ENCODE results near the gene BSG. TPM values are rescaled to one million over a fixed set of nuclear protein-coding genes. Genes with fewer than 3 reads are reported as not detected.

BSG gene
- polyA plus RNA-seq, 1 donor from 2014 or later, result 209 TPM

DNA sequence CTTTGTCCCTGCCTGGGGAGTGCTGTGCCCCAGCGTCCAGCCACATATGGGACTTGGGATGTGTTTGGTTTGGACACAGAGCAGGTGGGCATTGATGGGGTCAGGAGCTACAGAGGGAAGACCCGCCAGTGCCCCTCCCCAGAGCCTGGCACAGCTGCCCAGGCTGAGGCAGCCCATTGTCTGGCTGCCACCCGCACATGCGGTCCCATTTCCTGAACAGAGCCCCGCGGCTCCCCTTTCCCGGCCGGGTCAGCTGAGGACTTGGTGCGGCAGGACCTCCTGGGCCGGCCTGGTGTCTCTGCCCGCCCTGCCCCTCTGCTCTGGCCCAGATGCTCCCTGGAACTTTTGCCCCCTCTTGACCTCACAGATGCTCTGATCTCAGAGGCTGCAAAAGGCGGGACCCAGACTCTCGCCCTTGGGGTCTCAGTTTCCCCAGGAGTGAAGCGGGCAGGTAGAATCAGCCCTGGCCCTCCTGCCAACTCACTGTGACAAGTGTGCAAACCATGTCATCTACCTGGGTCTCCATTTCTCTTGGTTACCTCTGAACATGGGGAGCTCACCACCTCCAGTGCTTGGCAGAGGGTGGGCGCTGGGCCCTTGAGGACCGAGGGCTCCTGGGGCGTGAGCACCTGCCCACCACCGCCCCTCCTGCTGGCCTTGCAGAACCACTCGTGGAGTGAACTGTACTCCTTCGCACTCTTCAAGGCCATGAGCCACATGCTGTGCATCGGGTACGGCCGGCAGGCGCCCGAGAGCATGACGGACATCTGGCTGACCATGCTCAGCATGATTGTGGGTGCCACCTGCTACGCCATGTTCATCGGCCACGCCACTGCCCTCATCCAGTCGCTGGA, 35.1 kb downstream of the BSG start:
- TF ChIP-seq EP300 (conservative IDR thresholded peaks at IDR 0.05; ENCODE audit: poor library complexity, severe bottlenecking), result no peak
- TF ChIP-seq REST (IDR thresholded peaks at IDR 0.05; ENCODE audit: borderline replicate concordance), result no peak
- H3K27ac ChIP-seq (ENCODE audit: low read length), result no peak overlapping the region

GRCh38 chr19:608155-609003, 36.0 kb downstream of the BSG start:
- Histone ChIP-seq H4K20me1 (ENCODE audit: insufficient read depth) (no peaks in the 10 kb centered on the region), H3K9ac (ENCODE audit: low read length) (no peak overlapping the region), H3K4me2 (ENCODE audit: low read length) (no peak overlapping the region), H3K4me3 (ENCODE audit: low read length) (no peak overlapping the region), H3K9me3 (ENCODE audit: low read length) (no peaks in the 10 kb centered on the region), H3K36me3 (ENCODE audit: insufficient read depth, low read length) (no peaks in the 10 kb centered on the region), H3K79me2 (replicated peaks; ENCODE audit: insufficient read depth, low read length) (no peaks in the 10 kb centered on the region), H3K27ac (ENCODE audit: low read length) (no peak overlapping the region), H3K9me2 (ENCODE audit: insufficient read depth, low read length) (no peaks in the 10 kb centered on the region), H3K27me3 (ENCODE audit: insufficient read depth, low read depth, low read length) (no peaks in the 10 kb centered on the region), H3F3A (ENCODE audit: insufficient read depth, low read length, poor library complexity, severe bottlenecking) (no peaks in the 10 kb centered on the region), H2AFZ (ENCODE audit: low read depth, low read length) (no peak overlapping the region)
- TF ChIP-seq RAD21 (conservative IDR thresholded peaks at IDR 0.05), result no peak
- TF ChIP-seq TAF1 (IDR thresholded peaks at IDR 0.05; ENCODE audit: low read depth), result no peak
- no peak for TF ChIP-seq POLR2AphosphoS5 (IDR thresholded peaks at IDR 0.05)
- TF ChIP-seq EP300 (conservative IDR thresholded peaks at IDR 0.05; ENCODE audit: poor library complexity, severe bottlenecking), result no peak
- no peak for TF ChIP-seq MXI1 (conservative IDR thresholded peaks at IDR 0.05; ENCODE audit: poor library complexity, severe bottlenecking)
- TF ChIP-seq, protein P1, sequence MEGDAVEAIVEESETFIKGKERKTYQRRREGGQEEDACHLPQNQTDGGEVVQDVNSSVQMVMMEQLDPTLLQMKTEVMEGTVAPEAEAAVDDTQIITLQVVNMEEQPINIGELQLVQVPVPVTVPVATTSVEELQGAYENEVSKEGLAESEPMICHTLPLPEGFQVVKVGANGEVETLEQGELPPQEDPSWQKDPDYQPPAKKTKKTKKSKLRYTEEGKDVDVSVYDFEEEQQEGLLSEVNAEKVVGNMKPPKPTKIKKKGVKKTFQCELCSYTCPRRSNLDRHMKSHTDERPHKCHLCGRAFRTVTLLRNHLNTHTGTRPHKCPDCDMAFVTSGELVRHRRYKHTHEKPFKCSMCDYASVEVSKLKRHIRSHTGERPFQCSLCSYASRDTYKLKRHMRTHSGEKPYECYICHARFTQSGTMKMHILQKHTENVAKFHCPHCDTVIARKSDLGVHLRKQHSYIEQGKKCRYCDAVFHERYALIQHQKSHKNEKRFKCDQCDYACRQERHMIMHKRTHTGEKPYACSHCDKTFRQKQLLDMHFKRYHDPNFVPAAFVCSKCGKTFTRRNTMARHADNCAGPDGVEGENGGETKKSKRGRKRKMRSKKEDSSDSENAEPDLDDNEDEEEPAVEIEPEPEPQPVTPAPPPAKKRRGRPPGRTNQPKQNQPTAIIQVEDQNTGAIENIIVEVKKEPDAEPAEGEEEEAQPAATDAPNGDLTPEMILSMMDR (IDR thresholded peaks at IDR 0.05; ENCODE audit: poor library complexity, severe bottlenecking), result no peak
- TF ChIP-seq EZH2 (IDR thresholded peaks at IDR 0.05; ENCODE audit: borderline replicate concordance, insufficient read depth, low read length, poor library complexity, severe bottlenecking), result no peak
- no peak for TF ChIP-seq REST (IDR thresholded peaks at IDR 0.05; ENCODE audit: borderline replicate concordance)
- no peak for TF ChIP-seq SMC3 (conservative IDR thresholded peaks at IDR 0.05; ENCODE audit: poor library complexity)

More for the DNA sequence above, 35.1 kb downstream of the BSG start:
- Histone ChIP-seq H3K4me2 (ENCODE audit: low read length) (no peak overlapping the region), H3K4me3 (ENCODE audit: low read length) (no peak overlapping the region), H3K36me3 (ENCODE audit: insufficient read depth, low read length) (no peaks in the 10 kb centered on the region), H3K9me2 (ENCODE audit: insufficient read depth, low read length) (no peaks in the 10 kb centered on the region), H3K79me2 (replicated peaks; ENCODE audit: insufficient read depth, low read length) (no peaks in the 10 kb centered on the region), H2AFZ (ENCODE audit: low read depth, low read length) (no peak overlapping the region), H3K27me3 (ENCODE audit: insufficient read depth, low read depth, low read length) (no peaks in the 10 kb centered on the region), H3K9me3 (ENCODE audit: low read length) (no peaks in the 10 kb centered on the region), H4K20me1 (ENCODE audit: insufficient read depth) (no peaks in the 10 kb centered on the region), H3F3A (ENCODE audit: insufficient read depth, low read length, poor library complexity, severe bottlenecking) (no peaks in the 10 kb centered on the region), H3K9ac (ENCODE audit: low read length) (no peak overlapping the region)

Data from neural cell (in vitro differentiated cells).